B cell (primary cell): ENCODE results near the gene RLBP1. TPM values are rescaled to one million over a fixed set of nuclear protein-coding genes. Genes with fewer than 3 reads are reported as not detected.

Source experiments
- ATAC-seq: fragments of 200-7000 bp; cut with Tn5 transposase; one replicate; pipeline ENCODE4 v1.10.0; 2021; ENCODE audit warnings: low read depth, mild to moderate bottlenecking, moderate number of reproducible peaks, moderate library complexity
- CTCF ChIA-PET: fragments of 350-600 bp; sonication (Branson Sonifier 250); formaldehyde crosslinking; loops from one replicate; lab custom pipeline; 2021; ENCODE audit warnings: antibody characterized with exemption, inconsistent platforms; lab: Charles Lee
- POLR2A ChIA-PET: fragments of 350-600 bp; sonication (Branson Sonifier 250); formaldehyde crosslinking; loops from one replicate; lab custom pipeline; 2021; ENCODE audit warnings: antibody characterized with exemption; lab: Charles Lee
- DNase-seq: peaks from one replicate; pipeline ENCODE4 v3.0.0; 2013
- H2AFZ ChIP-seq: 2 replicates; pipeline ENCODE4 v1.6.1; 2012; ENCODE audit warnings: mild to moderate bottlenecking, low read depth, low read length; ENCODE audit not compliant: insufficient read depth, poor library complexity, severe bottlenecking
- H3K27ac ChIP-seq, 2 donors: 1 replicate in 1 of 2; 2 replicates in 1 of 2; pipeline ENCODE4 v1.5.1; 2012 to 2013; ENCODE audit warnings: low read length in 2 of 2, mild to moderate bottlenecking in 2 of 2, moderate library complexity in 1 of 2
- H3K27me3 ChIP-seq, 4 experiments: fragments of 200-600 bp in 1 of 4; sonication (generic) in 1 of 4; replicated peaks in 1 of 4; 1 replicate in 2 of 4; 2 replicates in 2 of 4; pipeline versions ENCODE4 v1.6.1 to v1.7.0; 2013 to 2016; ENCODE audit warnings: low read length in 3 of 4, mild to moderate bottlenecking in 2 of 4, mixed read lengths in 1 of 4, moderate library complexity in 1 of 4; ENCODE audit not compliant: insufficient read depth in 4 of 4, control insufficient read depth in 3 of 4; ENCODE audit errors: control extremely low read depth in 1 of 4
- H3K36me3 ChIP-seq, 2 experiments: replicated peaks in 1 of 2; 1 replicate in 1 of 2; 2 replicates in 1 of 2; pipeline versions ENCODE4 v1.6.1 to v1.7.1; 2013; ENCODE audit warnings: low read length in 1 of 2; ENCODE audit not compliant: insufficient read depth in 2 of 2, control insufficient read depth in 1 of 2; ENCODE audit errors: control extremely low read depth in 1 of 2, extremely low read depth in 1 of 2
- H3K4me1 ChIP-seq, 2 donors: fragments of 200-600 bp in 1 of 2; sonication (generic) in 1 of 2; 1 replicate in 1 of 2; 2 replicates in 1 of 2; pipeline versions ENCODE4 v1.5.1 to v1.6.1; 2013 to 2017; ENCODE audit warnings: low read length in 2 of 2; ENCODE audit not compliant: control insufficient read depth in 2 of 2, insufficient read depth in 2 of 2
- H3K4me2 ChIP-seq: replicated peaks from 2 replicates; pipeline ENCODE3; 2012; ENCODE audit warnings: mild to moderate bottlenecking, low read depth, low read length; ENCODE audit not compliant: poor library complexity, severe bottlenecking
- H3K4me3 ChIP-seq, 5 experiments: fragments of 200-600 bp in 1 of 5; sonication (generic) in 1 of 5; 1 replicate in 3 of 5; 2 replicates in 2 of 5; pipeline versions ENCODE4 v1.5.1 to v1.7.0; 2011 to 2016; ENCODE audit warnings: low read length in 4 of 5, mild to moderate bottlenecking in 4 of 5, low read depth in 2 of 5, control low read depth in 1 of 5, moderate library complexity in 1 of 5; ENCODE audit not compliant: insufficient read depth in 1 of 5; ENCODE audit errors: control extremely low read depth in 1 of 5, extremely low read depth in 1 of 5
- H3K79me2 ChIP-seq: fragments of 200-600 bp; sonication (generic); one replicate; pipeline ENCODE4 v1.6.0; 2016; ENCODE audit warnings: low read length; ENCODE audit not compliant: control insufficient read depth, insufficient read depth
- H3K9ac ChIP-seq: fragments of 200-600 bp; sonication (generic); 2 replicates; pipeline ENCODE4 v1.6.1; 2017; ENCODE audit warnings: mild to moderate bottlenecking, low read length, moderate library complexity
- H3K9me3 ChIP-seq, 3 donors: one replicate each; pipeline versions ENCODE4 v1.6.1 to v1.7.1; 2013; ENCODE audit warnings: low read length in 2 of 3; ENCODE audit not compliant: control insufficient read depth in 2 of 3, insufficient read depth in 1 of 3; ENCODE audit errors: control extremely low read depth in 1 of 3
- H4K20me1 ChIP-seq: 2 replicates; pipeline ENCODE4 v1.6.0; 2012; ENCODE audit warnings: mild to moderate bottlenecking, low read length; ENCODE audit not compliant: insufficient read depth, control insufficient read depth, poor library complexity, severe bottlenecking
- H3K27ac Mint-ChIP-seq: one replicate; pipeline ENCODE4 v1.8.0; 2021; ENCODE audit warnings: mixed read lengths
- H3K27me3 Mint-ChIP-seq: one replicate; pipeline ENCODE4 v1.8.0; 2021; ENCODE audit warnings: mixed read lengths
- H3K4me1 Mint-ChIP-seq: one replicate; pipeline ENCODE4 v1.8.0; 2021; ENCODE audit warnings: mixed read lengths
- H3K4me3 Mint-ChIP-seq: one replicate; pipeline ENCODE4 v1.8.0; 2021; ENCODE audit warnings: mixed read lengths
- H3K9me3 Mint-ChIP-seq: one replicate; pipeline ENCODE4 v1.8.0; 2022; ENCODE audit warnings: mixed read lengths; ENCODE audit not compliant: insufficient read depth
- EZH2 ChIP-seq: IDR thresholded peaks from 2 replicates; pipeline ENCODE4 v1.6.1; 2012; ENCODE audit warnings: borderline replicate concordance, low read depth, mild to moderate bottlenecking, moderate library complexity, low read length; ENCODE audit not compliant: insufficient read depth, poor library complexity, severe bottlenecking
- WGBS: methylation state at CpG from one replicate; pipeline ENCODE4 v1.1.5; 2013; ENCODE audit warnings: missing lambda C conversion rate; ENCODE audit not compliant: insufficient coverage; 5-methylcytosine and 5-hydroxymethylcytosine counted together
- intact Hi-C: fragments of 100-400 bp; cut with micrococcal nuclease; formaldehyde crosslinking; loops from one replicate; pipeline ENCODE4 v1.10.0; 2022
- polyA plus RNA-seq: library from polyadenylated mRNA; depleted of rRNA; stranded (reverse); fragments of >200 nt; gene quantifications from 2 replicates; pipeline ENCODE4 v1.2.3, GENCODE V29; 2012
- total RNA-seq, 2 donors: library from RNA; stranded (reverse); fragments of 120-200 nt in 1 of 2; gene quantifications; 1 replicate in 1 of 2; 2 replicates in 1 of 2; pipeline versions ENCODE4 v1.2.3 to v1.2.4, GENCODE V29; 2013 to 2022
- TF ChIP-seq, protein P1 (sequence below): fragments of 200-600 bp; IDR thresholded peaks from one replicate; pipeline ENCODE4 v1.8.0; 2022; ENCODE audit warnings: antibody characterized with exemption, mild to moderate bottlenecking

RLBP1 gene
- total and polyA plus RNA-seq, 2 donors (not counting 1 experiment from before 2014, with no cell fraction given) = not detected

DNA sequence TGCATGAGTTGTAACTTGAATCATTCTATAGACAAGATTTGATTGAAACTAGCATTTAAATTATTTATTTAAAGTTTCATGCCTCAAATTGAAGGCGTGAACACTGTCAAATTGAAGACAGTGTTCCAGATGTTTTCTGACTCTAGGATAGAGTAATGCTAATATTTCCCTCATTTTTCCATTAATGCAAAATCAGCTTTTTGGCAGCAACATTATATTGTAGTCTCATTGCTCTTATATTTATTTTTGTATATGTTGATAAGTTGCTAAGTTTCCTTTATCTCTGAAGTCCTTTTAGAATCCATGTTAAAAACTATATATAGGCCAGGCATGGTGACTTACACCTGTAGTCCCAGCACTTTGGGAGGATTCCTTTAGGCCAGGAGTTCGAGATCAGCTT lies 27.2 kb upstream of the RLBP1 start:
- Mint-ChIP-seq H3K4me1 (peaks cover 27% of the 10 kb centered on the region), H3K4me3 (no peak overlapping the region), H3K27ac (no peak overlapping the region), H3K27me3 (no peaks in the 10 kb centered on the region), H3K9me3 (no peaks in the 10 kb centered on the region)
- POLR2A ChIA-PET = no interaction called here
- Histone ChIP-seq H3K9me3 (no peaks in the 10 kb centered on the region), H4K20me1 (no peaks in the 10 kb centered on the region), H3K27ac (no peak overlapping the region), H3K79me2 (no peaks in the 10 kb centered on the region), H3K4me2 (no peak overlapping the region), H2AFZ (no peak overlapping the region), H3K36me3 (peaks cover 0 to 3% of the 10 kb centered on the region in 2 experiments), H3K9ac (no peak overlapping the region), H3K27me3 (no peaks in the 10 kb centered on the region), H3K4me1 (peaks cover 7 to 11% of the 10 kb centered on the region in 2 donors), H3K4me3 (no peak overlapping the region)
- intact Hi-C loops = loop anchor here (10.0 kb wide), 3 partner anchors 164 to 784 kb away; partner anchors contain the start of genes ABHD2, MRPL46, MRPS11 and TICRR
- no peak for DNase-seq
- WGBS = 100% methylated on average over 1 of the region's 2 CpGs
- CTCF ChIA-PET = interaction anchor here (1.0 kb wide), 1 partner anchor 25 kb away, joined by 3 read pairs; no protein-coding TSS in a partner anchor
- ATAC-seq = no peak
- TF ChIP-seq, protein P1, sequence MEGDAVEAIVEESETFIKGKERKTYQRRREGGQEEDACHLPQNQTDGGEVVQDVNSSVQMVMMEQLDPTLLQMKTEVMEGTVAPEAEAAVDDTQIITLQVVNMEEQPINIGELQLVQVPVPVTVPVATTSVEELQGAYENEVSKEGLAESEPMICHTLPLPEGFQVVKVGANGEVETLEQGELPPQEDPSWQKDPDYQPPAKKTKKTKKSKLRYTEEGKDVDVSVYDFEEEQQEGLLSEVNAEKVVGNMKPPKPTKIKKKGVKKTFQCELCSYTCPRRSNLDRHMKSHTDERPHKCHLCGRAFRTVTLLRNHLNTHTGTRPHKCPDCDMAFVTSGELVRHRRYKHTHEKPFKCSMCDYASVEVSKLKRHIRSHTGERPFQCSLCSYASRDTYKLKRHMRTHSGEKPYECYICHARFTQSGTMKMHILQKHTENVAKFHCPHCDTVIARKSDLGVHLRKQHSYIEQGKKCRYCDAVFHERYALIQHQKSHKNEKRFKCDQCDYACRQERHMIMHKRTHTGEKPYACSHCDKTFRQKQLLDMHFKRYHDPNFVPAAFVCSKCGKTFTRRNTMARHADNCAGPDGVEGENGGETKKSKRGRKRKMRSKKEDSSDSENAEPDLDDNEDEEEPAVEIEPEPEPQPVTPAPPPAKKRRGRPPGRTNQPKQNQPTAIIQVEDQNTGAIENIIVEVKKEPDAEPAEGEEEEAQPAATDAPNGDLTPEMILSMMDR = no peak
- TF ChIP-seq EZH2 = no peak

DNA sequence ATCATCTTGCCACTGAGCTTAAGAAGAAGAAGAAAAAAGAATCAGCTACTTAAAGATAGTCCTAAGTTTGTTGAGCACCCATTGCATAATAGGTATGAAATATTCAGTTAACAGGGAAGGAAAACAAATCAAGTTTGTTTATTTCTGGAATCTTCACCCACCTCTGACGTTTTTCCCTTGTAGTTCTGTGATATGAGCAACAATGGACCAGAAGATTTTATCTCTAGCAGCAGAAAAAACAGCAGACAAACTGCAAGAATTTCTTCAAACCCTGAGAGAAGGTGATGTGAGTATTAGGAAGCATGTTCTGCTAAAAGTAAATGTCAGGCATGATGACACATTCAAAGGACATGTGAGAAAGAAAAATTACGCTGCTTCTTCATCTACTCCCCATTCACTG lies 26.1 kb upstream of the RLBP1 start:
- Histone ChIP-seq H3K27ac (no peak overlapping the region), H3K4me1 (peaks cover 10 to 17% of the 10 kb centered on the region in 2 donors), H3K79me2 (no peaks in the 10 kb centered on the region), H3K36me3 (peaks cover 0 to 3% of the 10 kb centered on the region in 2 experiments), H3K27me3 (no peaks in the 10 kb centered on the region), H3K9ac (no peak overlapping the region), H3K9me3 (no peaks in the 10 kb centered on the region), H2AFZ (no peak overlapping the region), H4K20me1 (no peaks in the 10 kb centered on the region), H3K4me2 (no peak overlapping the region), H3K4me3 (no peak overlapping the region)
- ATAC-seq (no peak), DNase-seq (no peak)
- H3K4me3 Mint-ChIP-seq = no peak overlapping the region
- H3K9me3 Mint-ChIP-seq = no peaks in the 10 kb centered on the region
- TF ChIP-seq, protein P1 = no peak
- no peak for TF ChIP-seq EZH2
- ChIA-PET POLR2A (no interaction called here), CTCF (no interaction called here)
- intact Hi-C loops = loop anchor here (10.0 kb wide), 3 partner anchors 163 to 783 kb away; partner anchors contain the start of genes ABHD2, MRPL46, MRPS11 and TICRR
- H3K27me3 Mint-ChIP-seq = no peaks in the 10 kb centered on the region
- H3K27ac Mint-ChIP-seq = no peak overlapping the region
- peaks cover 31% of the 10 kb centered on the region for H3K4me1 Mint-ChIP-seq
- no CpG with 5 or more reads among the region's 2 CpGs for WGBS
